HG03025 (cell line): ENCODE data around the gene ESYT2.

Experiments
- ATAC-seq: cut with Tn5 transposase; IDR thresholded peaks from one replicate; pipeline ENCODE4 v1.9.1; 2021; ENCODE audit warnings: mild to moderate bottlenecking, moderate library complexity; ENCODE audit not compliant: unreplicated experiment, low FRiP score

The ESYT2 gene

DNA sequence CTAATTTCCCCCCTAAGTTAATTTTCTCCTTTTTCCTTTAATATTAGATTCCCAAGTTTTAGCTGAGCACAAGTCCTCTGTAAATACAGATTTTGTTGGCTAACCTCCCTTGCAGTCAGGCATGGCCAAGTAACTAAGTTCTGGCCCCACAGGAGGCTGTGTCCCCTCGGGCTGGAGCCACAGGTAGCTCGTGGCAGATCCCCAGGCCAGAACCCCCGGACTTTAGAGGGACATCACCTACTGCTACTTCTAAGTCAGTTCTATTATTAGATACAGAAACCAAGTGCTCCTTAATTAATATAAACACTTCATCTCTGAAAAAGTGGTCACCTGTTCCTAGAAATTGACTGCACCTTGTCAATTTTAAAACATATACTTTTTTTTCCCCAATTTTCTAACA lies 78.6 kb downstream of the ESYT2 start:
- no peak for ATAC-seq

DNA sequence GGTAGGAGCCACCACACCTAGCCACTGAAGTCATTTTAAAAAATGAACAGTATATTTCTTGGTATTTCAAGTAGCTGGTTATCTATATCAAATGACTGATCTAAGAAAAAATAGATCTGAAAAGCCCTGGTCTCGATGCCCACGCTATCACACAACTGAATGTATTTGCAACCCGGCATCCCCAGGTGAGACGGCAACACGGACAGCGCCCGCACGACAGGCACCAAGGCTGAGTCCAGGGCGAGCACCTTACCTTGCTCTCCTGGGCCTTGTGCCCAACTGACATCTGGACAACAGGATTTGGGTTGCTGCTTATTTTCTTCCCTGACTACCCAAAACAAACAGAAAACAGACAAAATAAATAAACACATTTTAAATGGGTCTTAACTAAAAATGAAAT lies 79.9 kb downstream of the ESYT2 start:
- ATAC-seq, result no peak

- no peak for ATAC-seq
Measured at GRCh38 chr7:158748335-158748734, 81.0 kb downstream of the ESYT2 start.

DNA sequence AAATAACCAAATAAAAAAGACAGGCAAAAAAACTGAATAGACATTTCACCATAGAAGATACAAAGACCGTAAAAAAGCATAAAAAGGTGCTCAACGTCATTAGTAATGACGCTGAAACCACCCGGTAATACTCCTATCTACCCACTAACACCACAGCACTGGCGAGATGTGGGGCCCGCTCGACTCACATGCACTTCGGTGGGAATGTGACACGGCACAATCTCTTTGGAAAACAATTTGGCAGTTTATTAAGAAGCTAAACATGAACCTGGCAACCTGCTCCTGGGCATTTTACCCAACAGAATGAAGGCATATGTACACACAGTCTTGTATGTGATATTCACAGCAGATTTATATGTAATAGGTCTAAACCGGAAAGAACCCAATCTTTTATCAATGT lies 81.9 kb downstream of the ESYT2 start:
- no peak for ATAC-seq

GRCh38 chr7:158746957-158747356 lies 82.4 kb downstream of the ESYT2 start:
- no peak for ATAC-seq

- no peak for ATAC-seq
Measured at GRCh38 chr7:158745057-158745715, 84.1 kb downstream of the ESYT2 start.

GRCh38 chr7:158744070-158744469 lies 85.2 kb downstream of the ESYT2 start:
- ATAC-seq, result no peak

GRCh38 chr7:158743219-158743618 lies 86.1 kb downstream of the ESYT2 start:
- ATAC-seq, result no peak

GRCh38 chr7:158742065-158742821 lies 87.1 kb downstream of the ESYT2 start:
- no peak for ATAC-seq

DNA sequence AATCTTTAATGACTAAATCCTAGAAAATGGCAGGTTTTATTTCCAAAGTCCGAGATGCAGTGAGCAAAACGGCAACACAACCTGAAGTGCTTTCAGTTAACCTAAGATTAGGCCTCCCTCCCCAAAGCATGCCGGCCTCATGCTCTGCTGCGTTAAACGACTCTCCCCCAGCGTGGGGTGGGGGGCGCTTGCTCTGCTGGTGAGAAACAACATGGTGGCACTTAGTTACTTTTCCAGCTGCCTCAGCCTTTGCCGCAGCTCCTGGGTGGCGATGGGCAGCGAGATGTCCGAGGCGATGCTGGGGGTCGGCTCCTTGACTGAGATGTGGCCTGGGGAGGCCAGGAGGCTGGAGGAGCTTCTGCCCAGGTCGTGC lies 88.0 kb downstream of the ESYT2 start:
- ATAC-seq, result no peak

DNA sequence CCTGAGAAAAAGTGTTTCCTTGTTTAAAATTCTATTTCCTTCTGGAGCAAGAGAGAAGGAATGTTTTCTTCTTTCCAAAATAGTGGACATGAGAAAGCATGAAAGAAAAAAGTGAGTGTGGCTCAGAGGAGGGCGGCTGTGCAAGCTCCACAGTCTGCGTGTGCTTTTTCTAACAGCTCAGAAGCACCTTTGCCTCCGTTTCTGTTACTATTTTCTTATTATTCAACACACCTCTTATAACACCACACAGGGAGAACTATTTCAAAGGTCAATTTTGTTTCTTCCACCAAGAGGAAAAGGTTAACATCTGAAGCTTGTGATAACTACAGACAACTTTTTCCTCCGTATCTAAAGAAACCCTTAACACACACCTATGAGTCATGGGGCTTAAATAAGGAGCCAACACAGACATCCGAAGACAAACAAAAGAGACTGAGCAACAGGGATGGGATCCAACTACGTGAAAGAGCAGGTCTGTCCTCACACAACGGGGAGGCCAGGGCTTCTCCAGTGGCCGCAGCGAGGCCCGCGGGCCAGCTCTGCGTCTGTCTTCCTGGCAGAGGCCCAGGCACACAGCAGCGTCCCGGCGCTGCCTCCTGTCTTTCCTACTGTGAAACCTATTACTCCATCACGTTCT lies 88.5 kb downstream of the ESYT2 start:
- no peak for ATAC-seq

GRCh38 chr7:158740013-158740656 lies 89.2 kb downstream of the ESYT2 start:
- ATAC-seq, result no peak

DNA sequence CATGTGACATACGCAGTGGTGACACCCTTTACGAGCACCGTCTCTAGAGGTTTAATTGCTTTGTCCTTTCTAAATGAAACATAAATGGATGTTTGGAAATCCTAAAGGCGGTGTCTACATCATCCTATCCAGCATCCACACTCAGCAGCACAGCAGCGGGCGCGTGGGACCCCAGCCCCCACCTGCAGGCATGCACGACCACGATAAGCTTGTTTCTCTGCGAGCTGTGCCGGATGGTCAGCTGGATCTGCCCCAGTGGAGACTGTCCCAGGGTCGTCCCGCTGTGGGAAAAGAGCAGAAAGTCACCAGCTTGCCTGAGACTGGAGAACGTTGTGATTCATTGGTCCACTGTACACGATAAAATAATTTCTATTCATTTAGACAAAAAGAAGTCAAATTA lies 90.5 kb downstream of the ESYT2 start:
- no peak for ATAC-seq

DNA sequence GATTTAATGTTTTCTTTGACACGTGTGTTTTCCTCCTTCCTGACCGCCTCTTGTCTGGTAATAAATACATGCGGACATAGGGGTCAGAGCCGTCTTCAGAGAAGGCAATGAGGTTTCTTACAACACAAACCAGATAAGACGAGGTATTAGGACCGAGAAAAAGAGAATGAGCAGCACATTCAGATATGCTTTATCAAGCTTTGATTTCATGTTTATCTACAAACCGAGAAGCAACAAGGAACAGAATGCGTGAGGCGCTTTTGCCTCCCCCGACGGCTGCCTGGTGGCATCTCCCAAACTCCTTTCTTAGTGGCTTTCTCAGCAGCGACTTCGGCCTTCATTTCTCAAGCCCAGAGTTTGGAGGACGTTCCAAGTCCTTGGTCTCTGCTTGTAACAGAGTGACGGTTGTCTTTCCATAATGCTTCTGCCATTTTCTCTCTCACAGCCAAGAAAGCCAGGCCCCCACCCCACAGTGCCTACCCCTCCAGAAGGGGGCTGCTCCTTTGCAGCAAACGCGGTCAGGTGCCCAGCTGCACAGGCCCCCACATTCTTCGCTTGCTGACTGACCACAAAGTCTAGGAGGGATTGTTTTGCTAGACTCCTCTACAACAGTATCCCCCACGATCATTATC lies 92.1 kb downstream of the ESYT2 start:
- ATAC-seq, result no peak

GRCh38 chr7:158735935-158736334 lies 93.4 kb downstream of the ESYT2 start:
- ATAC-seq, result no peak

- ATAC-seq, result no peak
Measured at GRCh38 chr7:158734861-158735260, 94.4 kb downstream of the ESYT2 start.

- no peak for ATAC-seq
Measured at GRCh38 chr7:158733775-158734494, 95.4 kb downstream of the ESYT2 start.

GRCh38 chr7:158733220-158733519 lies 96.1 kb downstream of the ESYT2 start:
- no peak for ATAC-seq

- ATAC-seq, result no peak
Measured at GRCh38 chr7:158732494-158733219, 96.7 kb downstream of the ESYT2 start.

- ATAC-seq, result no peak
Measured at GRCh38 chr7:158731761-158732160, 97.5 kb downstream of the ESYT2 start.
